Transverse colon (tissue), 4 donors: ENCODE data around the gene CEP83.

ENCODE experiments used
- CTCF ChIP-seq, 5 experiments: fragments of 200-600 bp in 3 of 5; fragments of 450-650 bp in 2 of 5; sonication (generic) in 3 of 5; IDR thresholded peaks; 1 replicate in 2 of 5; 2 replicates in 3 of 5; pipeline ENCODE4 v1.5.1; 2016 to 2017; ENCODE audit warnings: antibody characterized with exemption in 5 of 5, inconsistent platforms in 3 of 5, mild to moderate bottlenecking in 2 of 5, moderate library complexity in 1 of 5
- POLR2A ChIP-seq: fragments of 450-650 bp; IDR thresholded peaks from one replicate; pipeline ENCODE4 v1.6.1; 2016; ENCODE audit warnings: antibody characterized with exemption, mild to moderate bottlenecking, moderate library complexity
- POLR2AphosphoS5 ChIP-seq, 3 donors: sonication (generic); formaldehyde crosslinking; IDR thresholded peaks; one replicate each; pipeline ENCODE4 v1.6.1; 2016; ENCODE audit warnings: antibody characterized with exemption in 3 of 3

DNA sequence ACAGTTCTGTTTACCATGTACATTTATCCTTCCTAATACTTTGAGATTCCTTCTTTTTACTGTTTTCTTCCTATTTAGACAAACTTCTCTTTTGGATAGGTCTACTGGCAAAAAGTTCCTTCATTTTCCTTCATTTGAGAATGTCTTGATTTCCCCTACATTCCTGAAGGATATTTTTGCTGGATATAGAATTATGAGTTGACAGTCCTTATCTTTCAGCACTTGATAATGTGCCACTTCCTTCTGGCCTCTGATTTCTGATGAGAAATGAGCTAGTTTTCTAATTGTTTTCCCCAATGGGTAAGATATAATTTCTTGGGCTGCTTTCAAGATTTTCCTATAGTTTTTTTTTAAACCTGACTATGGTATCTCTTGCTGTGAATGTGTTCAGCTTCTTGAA lies 75.6 kb downstream of the CEP83 start:
- TF ChIP-seq CTCF (IDR thresholded peaks at IDR 0.05), result no peak
- TF ChIP-seq POLR2A, result no peak
- no peak for TF ChIP-seq POLR2AphosphoS5 (IDR thresholded peaks at IDR 0.05)
